H1 (cell line): ENCODE measurements around the gene MAGED4B. TPM values are rescaled to one million over a fixed set of nuclear protein-coding genes. Genes with fewer than 3 reads are reported as not detected.

ENCODE experiments used
- CTCF ChIA-PET: fragments of 300-600 bp; sonication (Branson Sonifier 250); formaldehyde crosslinking; loops from one replicate; lab custom pipeline; 2021; ENCODE audit not compliant: partially characterized antibody; lab: Charles Lee
- POLR2A ChIA-PET: fragments of 300-600 bp; sonication (Branson Sonifier 250); formaldehyde crosslinking; loops from one replicate; lab custom pipeline; 2021; ENCODE audit warnings: inconsistent platforms; ENCODE audit not compliant: partially characterized antibody; lab: Charles Lee
- DNase-seq, 2 experiments: peaks; one replicate each; pipeline versions ENCODE4 v3.0.0 to v3.0.0-alpha.2; 2010 to 2022; ENCODE audit warnings: low spot score in 2 of 2, low read depth in 1 of 2, mixed read lengths in 1 of 2
- FAIRE-seq: peaks from 2 replicates; lab custom pipeline; 2011; peaks lifted over from hg19 to GRCh38; lab: Jason Lieb, UNC
- H2AFZ ChIP-seq: 2 replicates; pipeline ENCODE4 v1.8.1; 2012; ENCODE audit warnings: low read length, inconsistent platforms
- H2AK5ac ChIP-seq: 2 replicates; pipeline ENCODE4 v1.6.1; 2013; ENCODE audit warnings: low read depth, low read length
- H2BK120ac ChIP-seq: replicated peaks from 2 replicates; pipeline ENCODE3; 2013; ENCODE audit warnings: low read depth, low read length, inconsistent platforms
- H2BK12ac ChIP-seq: 2 replicates; pipeline ENCODE4 v1.6.1; 2013; ENCODE audit warnings: low read depth, low read length
- H2BK15ac ChIP-seq: 2 replicates; pipeline ENCODE4 v1.6.1; 2013; ENCODE audit warnings: low read length
- H2BK20ac ChIP-seq: 2 replicates; pipeline ENCODE4 v1.6.1; 2013; ENCODE audit warnings: low read length
- H2BK5ac ChIP-seq: 2 replicates; pipeline ENCODE4 v1.6.1; 2013; ENCODE audit warnings: low read depth, low read length
- H3K14ac ChIP-seq: 2 replicates; pipeline ENCODE4 v1.6.1; 2013; ENCODE audit warnings: inconsistent platforms; ENCODE audit not compliant: insufficient read length
- H3K18ac ChIP-seq: 2 replicates; pipeline ENCODE4 v1.6.1; 2013; ENCODE audit warnings: low read length; ENCODE audit errors: extremely low read depth
- H3K23ac ChIP-seq: 2 replicates; pipeline ENCODE4 v1.6.1; 2013; ENCODE audit warnings: inconsistent platforms; ENCODE audit not compliant: insufficient read length
- H3K23me2 ChIP-seq: 2 replicates; pipeline ENCODE4 v1.6.1; 2013; ENCODE audit warnings: low read depth, low read length
- H3K27ac ChIP-seq: 2 replicates; pipeline ENCODE4 v1.6.1; 2011; ENCODE audit warnings: low read depth, low read length, inconsistent platforms
- H3K27me3 ChIP-seq, 4 experiments: replicated peaks in 1 of 4; 1 replicate in 1 of 4; 2 replicates in 3 of 4; pipeline versions ENCODE4 v1.6.1 to v1.8.1; 2011 to 2013; ENCODE audit warnings: low read length in 3 of 4, mild to moderate bottlenecking in 3 of 4, inconsistent platforms in 2 of 4, mixed read lengths in 2 of 4, moderate library complexity in 1 of 4; ENCODE audit not compliant: control insufficient read depth in 3 of 4, insufficient read depth in 3 of 4; ENCODE audit errors: extremely low read depth in 1 of 4
- H3K36me3 ChIP-seq, 4 experiments: 2 replicates each; pipeline versions ENCODE4 v1.6.1 to v1.8.1; 2011 to 2013; ENCODE audit warnings: mild to moderate bottlenecking in 4 of 4, low read length in 3 of 4, moderate library complexity in 2 of 4, control low read depth in 1 of 4, inconsistent platforms in 1 of 4; ENCODE audit not compliant: insufficient read depth in 4 of 4, control insufficient read depth in 2 of 4
- H3K4ac ChIP-seq: replicated peaks from 2 replicates; pipeline ENCODE3; 2013; ENCODE audit warnings: low read length, low read depth, mixed read lengths, inconsistent platforms; ENCODE audit not compliant: insufficient read length
- H3K4me1 ChIP-seq, 4 experiments: replicated peaks in 1 of 4; 1 replicate in 1 of 4; 2 replicates in 3 of 4; pipeline versions ENCODE4 v1.6.1 to v1.8.1; 2011 to 2013; ENCODE audit warnings: low read length in 3 of 4, inconsistent platforms in 2 of 4, mixed read lengths in 1 of 4; ENCODE audit not compliant: insufficient read depth in 4 of 4, control insufficient read depth in 3 of 4
- H3K4me2 ChIP-seq, 2 experiments: 2 replicates each; pipeline versions ENCODE4 v1.6.1 to v1.8.1; 2011 to 2013; ENCODE audit warnings: low read depth in 2 of 2, low read length in 2 of 2, control low read depth in 1 of 2, inconsistent platforms in 1 of 2, mild to moderate bottlenecking in 1 of 2; ENCODE audit not compliant: insufficient read depth in 1 of 2
- H3K4me3 ChIP-seq, 4 experiments: fragments of 200-600, 300-600 bp in 1 of 4; sonication (generic), shearing (Covaris generic), sonication (Bioruptor Twin) in 1 of 4; 2 replicates each; pipeline versions ENCODE4 v1.5.1 to v1.8.1; 2011 to 2016; ENCODE audit warnings: low read length in 4 of 4, low read depth in 3 of 4, control low read depth in 2 of 4, inconsistent platforms in 2 of 4, mild to moderate bottlenecking in 2 of 4, mixed read lengths in 1 of 4, moderate library complexity in 1 of 4; ENCODE audit not compliant: insufficient read depth in 2 of 4; ENCODE audit errors: extremely low read depth in 1 of 4
- H3K56ac ChIP-seq: replicated peaks from 2 replicates; pipeline ENCODE3; 2013; ENCODE audit warnings: low read depth, mild to moderate bottlenecking, mixed read lengths, low read length, inconsistent platforms; ENCODE audit not compliant: insufficient read length
- H3K79me1 ChIP-seq: 2 replicates; pipeline ENCODE4 v1.6.1; 2013; ENCODE audit warnings: low read depth, low read length, control low read depth
- H3K79me2 ChIP-seq, 2 experiments: 2 replicates each; pipeline versions ENCODE4 v1.6.1 to v1.8.1; 2012 to 2013; ENCODE audit warnings: low read length in 2 of 2, mild to moderate bottlenecking in 2 of 2, inconsistent platforms in 1 of 2; ENCODE audit not compliant: insufficient read depth in 2 of 2, control insufficient read depth in 1 of 2
- H3K9ac ChIP-seq, 4 experiments: replicated peaks in 1 of 4; 1 replicate in 1 of 4; 2 replicates in 3 of 4; pipeline versions ENCODE4 v1.6.1 to v1.8.1; 2011 to 2013; ENCODE audit warnings: low read depth in 3 of 4, low read length in 3 of 4, control low read depth in 2 of 4, mild to moderate bottlenecking in 2 of 4, moderate library complexity in 2 of 4, inconsistent platforms in 1 of 4; ENCODE audit errors: extremely low read depth in 1 of 4
- H3K9me3 ChIP-seq, 2 experiments: 2 replicates each; pipeline versions ENCODE4 v1.6.1 to v1.8.1; 2012 to 2013; ENCODE audit warnings: mild to moderate bottlenecking in 2 of 2, moderate library complexity in 2 of 2, control low read depth in 1 of 2, inconsistent platforms in 1 of 2, low read depth in 1 of 2, low read length in 1 of 2, mixed read lengths in 1 of 2; ENCODE audit not compliant: insufficient read depth in 2 of 2
- H4K20me1 ChIP-seq, 2 experiments: replicated peaks in 1 of 2; 2 replicates each; pipeline versions ENCODE3 to v1.8.1; 2011 to 2013; ENCODE audit warnings: inconsistent platforms in 2 of 2, low read length in 2 of 2, mild to moderate bottlenecking in 1 of 2; ENCODE audit not compliant: insufficient read depth in 2 of 2, control insufficient read depth in 1 of 2
- H4K5ac ChIP-seq: 2 replicates; pipeline ENCODE4 v1.6.1; 2013; ENCODE audit warnings: low read length, low read depth, mixed read lengths, inconsistent platforms; ENCODE audit not compliant: insufficient read length
- H4K8ac ChIP-seq: 2 replicates; pipeline ENCODE4 v1.8.0; 2013; ENCODE audit warnings: mild to moderate bottlenecking, moderate library complexity, low read length, inconsistent platforms; ENCODE audit not compliant: insufficient read depth; ENCODE audit errors: extremely low read depth
- H4K91ac ChIP-seq: replicated peaks from 2 replicates; pipeline ENCODE3; 2013; ENCODE audit warnings: low read length, mixed read lengths, inconsistent platforms; ENCODE audit not compliant: insufficient read length
- ASH2L ChIP-seq: fragments of 200-600, 300-600 bp; sonication (generic); IDR thresholded peaks from one replicate; pipeline ENCODE4 v1.7.1; 2017; ENCODE audit warnings: low read length
- ATF2 ChIP-seq: IDR thresholded peaks from 2 replicates; pipeline ENCODE4 v1.6.1; 2012; ENCODE audit warnings: low read length, inconsistent platforms
- ATF3 ChIP-seq: IDR thresholded peaks from 2 replicates; pipeline ENCODE4 v1.6.1; 2011; ENCODE audit warnings: low read depth, mild to moderate bottlenecking, low read length; ENCODE audit not compliant: insufficient read depth
- CBX5 ChIP-seq: fragments of 300-800, 300-1000 bp; sonication (generic); IDR thresholded peaks from 2 replicates; pipeline ENCODE4 v1.7.1; 2016; ENCODE audit warnings: antibody characterized with exemption, low read length, low read depth
- CHD2 ChIP-seq: IDR thresholded peaks from 2 replicates; pipeline ENCODE4 v1.6.1; 2012; ENCODE audit warnings: low read length, improper control_type of control experiment
- CREB1 ChIP-seq: IDR thresholded peaks from 2 replicates; pipeline ENCODE4 v1.6.1; 2012; ENCODE audit warnings: inconsistent platforms
- KDM4A ChIP-seq: IDR thresholded peaks from one replicate; pipeline ENCODE4 v1.7.1; 2012; ENCODE audit warnings: low read depth, mild to moderate bottlenecking, moderate library complexity, low read length, inconsistent platforms; ENCODE audit not compliant: severe bottlenecking
- KDM5A ChIP-seq: fragments of 200-600 bp; IDR thresholded peaks from 2 replicates; pipeline ENCODE4 v1.7.1; 2012; ENCODE audit warnings: mild to moderate bottlenecking, low read length, inconsistent platforms, mixed read lengths
- PHF8 ChIP-seq: fragments of 200-600 bp; sonication (generic); conservative IDR thresholded peaks from 2 replicates; pipeline ENCODE4 v1.7.1; 2012; ENCODE audit warnings: low read depth, mild to moderate bottlenecking, inconsistent platforms, low read length, moderate library complexity
- RBBP5 ChIP-seq: IDR thresholded peaks from 2 replicates; pipeline ENCODE4 v1.7.1; 2012; ENCODE audit warnings: low read depth, mild to moderate bottlenecking, inconsistent platforms, low read length, moderate library complexity, borderline replicate concordance
- SIN3A ChIP-seq, 2 experiments: IDR thresholded peaks in 1 of 2; conservative IDR thresholded peaks in 1 of 2; 2 replicates each; pipeline ENCODE4 v1.6.1; 2011 to 2012; ENCODE audit warnings: low read length in 2 of 2, improper control_type of control experiment in 1 of 2, low read depth in 1 of 2, mild to moderate bottlenecking in 1 of 2
- SP4 ChIP-seq: IDR thresholded peaks from 2 replicates; pipeline ENCODE4 v1.6.1; 2012; ENCODE audit warnings: low read length, inconsistent platforms
- TBP ChIP-seq: IDR thresholded peaks from 2 replicates; pipeline ENCODE4 v1.6.1; 2011; ENCODE audit warnings: low read depth, low read length, improper control_type of control experiment
- WGBS, 2 experiments: shearing (Covaris generic) in 1 of 2; methylation state at CpG; one replicate each; pipeline versions ENCODE4 v1.1.6 to v1.1.7; 2013 to 2015; ENCODE audit warnings: low lambda C conversion rate in 2 of 2, mixed read lengths in 2 of 2, inconsistent platforms in 1 of 2, low coverage in 1 of 2, missing lambda C conversion rate in 1 of 2; ENCODE audit not compliant: insufficient replicate concordance in 2 of 2, insufficient coverage in 1 of 2, insufficient read length in 1 of 2; ENCODE audit errors: extremely low coverage in 1 of 2, missing lambda C conversion rate in 1 of 2; 5-methylcytosine and 5-hydroxymethylcytosine counted together
- polyA plus RNA-seq, 7 experiments: library from polyadenylated mRNA; depleted of rRNA in 3 of 7; stranded (reverse) in 5 of 7; unstranded in 2 of 7; fragments of >200 nt in 5 of 7; fragments of 200-250 nt in 2 of 7; gene quantifications; 1 replicate in 5 of 7; 2 replicates in 1 of 7; 4 replicates in 1 of 7; pipeline versions ENCODE4 v1.2.1 to v1.2.3, GENCODE V29; 2011 to 2013; ENCODE audit warnings: missing spikeins in 2 of 7, mixed read lengths in 2 of 7
- total RNA-seq: library from RNA; stranded (reverse); fragmentation: NEBNext Ultra II Directional; extraction: Animal tissue kit (Norgen Biotek cat#: 25700); gene quantifications from 2 replicates; pipeline ENCODE4 v1.2.1, GENCODE V29; 2021

Gene MAGED4B
- total and polyA plus RNA-seq, 2 of the 8 experiments (the other 6 are each of a cell fraction or from before 2014, with no cell fraction given) = 78.3 to 114 TPM

- H2AK5ac ChIP-seq = no peak overlapping the region
- H2BK15ac ChIP-seq = no peak overlapping the region
- CTCF ChIA-PET = no interaction called here
- H2BK12ac ChIP-seq = no peak overlapping the region
- no peaks in the 10 kb centered on the region for H3K79me2 ChIP-seq
- no peak for DNase-seq
- POLR2A ChIA-PET = no interaction called here
- no peaks in the 10 kb centered on the region for H4K20me1 ChIP-seq
- H2BK120ac ChIP-seq = no peak overlapping the region
- H4K5ac ChIP-seq = no peak overlapping the region
- H2BK20ac ChIP-seq = no peak overlapping the region
- no peak overlapping the region for H2BK5ac ChIP-seq
- no peak for FAIRE-seq
- H4K8ac ChIP-seq = no peak overlapping the region
- H4K91ac ChIP-seq = no peak overlapping the region
- no peaks in the 10 kb centered on the region for H3K36me3 ChIP-seq
- no peak overlapping the region for H3K14ac ChIP-seq
- H3K4me1 ChIP-seq = no peaks in the 10 kb centered on the region
- no peaks in the 10 kb centered on the region for H3K27me3 ChIP-seq
- no peak overlapping the region for H3K4ac ChIP-seq
- no peak overlapping the region for H3K9ac ChIP-seq
- no peak overlapping the region for H3K27ac ChIP-seq
- no peak overlapping the region for H3K18ac ChIP-seq
- no peaks in the 10 kb centered on the region for H3K9me3 ChIP-seq
- no peak overlapping the region for H3K4me2 ChIP-seq
- H2AFZ ChIP-seq = no peak overlapping the region
- H3K23ac ChIP-seq = no peak overlapping the region
- no peak overlapping the region for H3K4me3 ChIP-seq
- no peaks in the 10 kb centered on the region for H3K23me2 ChIP-seq
- 86% methylated on average over 1 of the region's 1 CpG; no CpG with 5 or more reads in 1 of the 2 experiments for whole genome bisulfite sequencing, 2 experiments
- H3K56ac ChIP-seq = no peak overlapping the region
- no peaks in the 10 kb centered on the region for H3K79me1 ChIP-seq
- TF ChIP-seq KDM4A (no peak), CHD2 (no peak), ATF3 (no peak), PHF8 (no peak), ATF2 (no peak), SIN3A (conservative IDR thresholded peaks at IDR 0.05 in 1 of 2, IDR thresholded peaks at IDR 0.05 in 1 of 2; ENCODE audit: low read depth in 1 of 2, low read length in 2 of 2) (no peak), ASH2L (no peak), RBBP5 (no peak), SP4 (no peak), CREB1 (no peak), CBX5 (no peak), TBP (no peak), KDM5A (no peak)
Measured at GRCh38 chrX:52078131-52078530, 9.1 kb upstream of the MAGED4B start.
